Measurements from ENCODE around the gene DACH1. TPM values are rescaled to one million over a fixed set of nuclear protein-coding genes. Genes with fewer than 3 reads are reported as not detected.

DACH1 gene
- total RNA-seq, 1 experiment from 2014 or later, result not detected

DNA sequence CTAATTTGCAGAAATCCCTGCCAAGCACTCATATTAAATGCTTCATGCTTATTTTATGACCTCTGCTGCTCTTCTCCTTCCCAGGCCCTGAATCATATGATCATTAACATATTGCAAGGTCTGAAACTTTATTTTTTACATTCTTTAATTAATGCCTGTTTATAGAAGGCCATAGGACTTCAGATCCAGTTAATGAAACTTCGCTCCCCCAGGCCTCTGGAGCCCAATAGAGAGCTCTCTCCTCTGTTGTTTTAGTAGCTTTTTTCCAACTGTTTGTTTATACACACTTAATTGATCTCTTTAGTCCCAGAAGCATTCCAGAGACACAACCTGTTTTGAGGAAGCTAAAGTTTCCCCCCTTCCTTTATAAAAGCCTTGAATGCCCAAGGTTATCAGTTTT lies 68.3 kb downstream of the DACH1 start:
- Histone ChIP-seq H4K20me1 (ENCODE audit: low read length) (no peaks in the 10 kb centered on the region), H3K79me2 (ENCODE audit: low read length) (no peaks in the 10 kb centered on the region), H3K4me2 (ENCODE audit: low read length) (no peak overlapping the region), H3K9me3 (ENCODE audit: low read length) (no peaks in the 10 kb centered on the region), H3K36me3 (ENCODE audit: low read depth, low read length) (no peaks in the 10 kb centered on the region), H2AFZ (ENCODE audit: low read length) (no peak overlapping the region), H3K27ac (ENCODE audit: low read length) (no peak overlapping the region), H3K4me1 (ENCODE audit: insufficient read depth, low read length) (no peaks in the 10 kb centered on the region), H3K9ac (ENCODE audit: low read length) (no peak overlapping the region), H3K9me2 (replicated peaks; ENCODE audit: low read length) (no peaks in the 10 kb centered on the region), H3F3A (ENCODE audit: low read length, unreplicated experiment) (no peaks in the 10 kb centered on the region), H3K4me3 (ENCODE audit: low read length) (no peak overlapping the region), H3K27me3 (ENCODE audit: low read length) (no peaks in the 10 kb centered on the region)
- ATAC-seq, result no peak
- ChIA-PET POLR2A (ENCODE audit: unreplicated experiment) (no interaction called here), CTCF (no interaction called here)
- no peak for DNase-seq
- TF ChIP-seq EZH2 (IDR thresholded peaks at IDR 0.05; ENCODE audit: low read length, unreplicated experiment), result no peak
- TF ChIP-seq EZH2phosphoT487 (IDR thresholded peaks at IDR 0.05; ENCODE audit: borderline replicate concordance, low read length), result no peak
- TF ChIP-seq, protein P1, sequence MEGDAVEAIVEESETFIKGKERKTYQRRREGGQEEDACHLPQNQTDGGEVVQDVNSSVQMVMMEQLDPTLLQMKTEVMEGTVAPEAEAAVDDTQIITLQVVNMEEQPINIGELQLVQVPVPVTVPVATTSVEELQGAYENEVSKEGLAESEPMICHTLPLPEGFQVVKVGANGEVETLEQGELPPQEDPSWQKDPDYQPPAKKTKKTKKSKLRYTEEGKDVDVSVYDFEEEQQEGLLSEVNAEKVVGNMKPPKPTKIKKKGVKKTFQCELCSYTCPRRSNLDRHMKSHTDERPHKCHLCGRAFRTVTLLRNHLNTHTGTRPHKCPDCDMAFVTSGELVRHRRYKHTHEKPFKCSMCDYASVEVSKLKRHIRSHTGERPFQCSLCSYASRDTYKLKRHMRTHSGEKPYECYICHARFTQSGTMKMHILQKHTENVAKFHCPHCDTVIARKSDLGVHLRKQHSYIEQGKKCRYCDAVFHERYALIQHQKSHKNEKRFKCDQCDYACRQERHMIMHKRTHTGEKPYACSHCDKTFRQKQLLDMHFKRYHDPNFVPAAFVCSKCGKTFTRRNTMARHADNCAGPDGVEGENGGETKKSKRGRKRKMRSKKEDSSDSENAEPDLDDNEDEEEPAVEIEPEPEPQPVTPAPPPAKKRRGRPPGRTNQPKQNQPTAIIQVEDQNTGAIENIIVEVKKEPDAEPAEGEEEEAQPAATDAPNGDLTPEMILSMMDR (conservative IDR thresholded peaks at IDR 0.05; ENCODE audit: low read depth, low read length), result no peak
- BruUV-seq (replicated peaks), result no TSS peak
- intact Hi-C loops (cut with micrococcal nuclease), result no loop called here

DNA sequence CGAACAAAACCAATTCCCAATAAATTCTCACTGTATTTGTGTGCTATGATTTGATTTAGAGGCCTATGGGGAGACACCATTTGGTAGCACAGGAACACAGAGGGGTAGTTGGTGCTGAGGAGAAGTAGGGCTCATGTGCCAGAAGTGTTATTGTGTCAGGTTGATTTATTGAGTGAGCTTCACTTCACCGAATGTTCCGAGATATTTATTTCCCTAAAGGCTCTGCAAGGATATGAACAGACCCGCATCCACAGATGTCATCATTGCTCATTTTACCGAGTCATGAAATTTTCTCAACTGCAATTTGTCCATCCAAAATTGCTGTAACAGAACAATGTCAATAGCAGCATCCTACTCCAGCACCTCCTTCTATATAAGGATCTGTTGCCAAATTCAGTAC lies 69.5 kb downstream of the DACH1 start:
- TF ChIP-seq EZH2phosphoT487 (IDR thresholded peaks at IDR 0.05; ENCODE audit: borderline replicate concordance, low read length) (no peak), EZH2 (IDR thresholded peaks at IDR 0.05; ENCODE audit: low read length, unreplicated experiment) (no peak)
- TF ChIP-seq, protein P1 (conservative IDR thresholded peaks at IDR 0.05; ENCODE audit: low read depth, low read length), result no peak
- ATAC-seq (no peak), DNase-seq (no peak)
- POLR2A ChIA-PET (ENCODE audit: unreplicated experiment), result no interaction called here
- Histone ChIP-seq H3K4me1 (ENCODE audit: insufficient read depth, low read length) (no peaks in the 10 kb centered on the region), H3K4me3 (ENCODE audit: low read length) (no peak overlapping the region), H4K20me1 (ENCODE audit: low read length) (no peaks in the 10 kb centered on the region), H3K4me2 (ENCODE audit: low read length) (no peak overlapping the region), H3K9ac (ENCODE audit: low read length) (no peak overlapping the region), H3K79me2 (ENCODE audit: low read length) (no peaks in the 10 kb centered on the region), H3F3A (ENCODE audit: low read length, unreplicated experiment) (no peaks in the 10 kb centered on the region), H3K9me2 (replicated peaks; ENCODE audit: low read length) (no peaks in the 10 kb centered on the region), H3K27me3 (ENCODE audit: low read length) (no peaks in the 10 kb centered on the region), H3K27ac (ENCODE audit: low read length) (no peak overlapping the region), H2AFZ (ENCODE audit: low read length) (no peak overlapping the region), H3K36me3 (ENCODE audit: low read depth, low read length) (no peaks in the 10 kb centered on the region), H3K9me3 (ENCODE audit: low read length) (no peaks in the 10 kb centered on the region)
- intact Hi-C loops (cut with micrococcal nuclease), result no loop called here
- no TSS peak for BruUV-seq (replicated peaks)
- CTCF ChIA-PET, result no interaction called here

DNA sequence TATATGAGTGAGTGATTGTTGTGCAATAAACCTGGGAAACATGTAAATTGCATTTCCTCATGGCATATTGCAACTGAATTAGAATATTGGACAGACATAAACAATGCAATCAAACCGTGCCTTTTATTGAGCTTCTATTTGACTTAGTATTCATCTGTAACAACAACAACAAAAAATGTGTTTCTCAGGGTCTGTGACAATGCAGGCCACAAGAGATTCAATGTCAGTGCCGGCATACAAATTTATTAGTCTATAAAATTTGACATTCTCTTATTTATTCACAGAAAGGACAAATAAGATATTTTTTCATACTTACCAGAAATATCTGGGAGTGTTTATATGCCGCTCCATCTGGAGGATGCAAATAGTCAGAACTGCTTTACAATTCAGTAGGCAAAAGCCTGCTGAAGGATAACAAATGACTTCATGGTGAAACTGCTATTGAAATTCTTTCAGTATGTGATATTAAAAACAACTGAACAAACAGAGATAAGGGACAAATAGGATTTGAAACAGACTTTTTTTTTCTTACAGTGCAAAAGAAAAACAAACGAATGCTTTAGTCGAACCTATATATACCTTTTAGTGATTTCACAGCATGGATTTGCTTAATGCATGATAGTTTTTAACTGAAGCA lies 77.2 kb downstream of the DACH1 start:
- intact Hi-C loops (cut with micrococcal nuclease), result no loop called here
- no peak overlapping the region for H3K4me2 ChIP-seq (ENCODE audit: low read length)
- no peak overlapping the region for H3K4me3 ChIP-seq (ENCODE audit: low read length)
- no peak overlapping the region for H3K9ac ChIP-seq (ENCODE audit: low read length)
- H3K4me1 ChIP-seq (ENCODE audit: insufficient read depth, low read length), result no peaks in the 10 kb centered on the region
- no peaks in the 10 kb centered on the region for H3F3A ChIP-seq (ENCODE audit: low read length, unreplicated experiment)
- no peak for TF ChIP-seq EZH2 (IDR thresholded peaks at IDR 0.05; ENCODE audit: low read length, unreplicated experiment)
- TF ChIP-seq, protein P1 (conservative IDR thresholded peaks at IDR 0.05; ENCODE audit: low read depth, low read length), result no peak
- no peak for TF ChIP-seq EZH2phosphoT487 (IDR thresholded peaks at IDR 0.05; ENCODE audit: borderline replicate concordance, low read length)
- DNase-seq, result no peak
- no peak for ATAC-seq
- H2AFZ ChIP-seq (ENCODE audit: low read length), result no peak overlapping the region
- no peaks in the 10 kb centered on the region for H3K79me2 ChIP-seq (ENCODE audit: low read length)
- POLR2A ChIA-PET (ENCODE audit: unreplicated experiment), result no interaction called here
- H4K20me1 ChIP-seq (ENCODE audit: low read length), result no peaks in the 10 kb centered on the region
- no peaks in the 10 kb centered on the region for H3K9me2 ChIP-seq (replicated peaks; ENCODE audit: low read length)
- BruUV-seq (replicated peaks), result no TSS peak
- H3K27me3 ChIP-seq (ENCODE audit: low read length), result 0 out of 2 replicates have a peak, but pooled peaks cover 5% of the 10 kb centered on the region
- H3K27ac ChIP-seq (ENCODE audit: low read length), result no peak overlapping the region
- CTCF ChIA-PET, result no interaction called here
- H3K9me3 ChIP-seq (ENCODE audit: low read length), result no peaks in the 10 kb centered on the region
- H3K36me3 ChIP-seq (ENCODE audit: low read depth, low read length), result no peaks in the 10 kb centered on the region

Data from PC-3 (cell line).